Skeletal muscle cell (primary cell): ENCODE measurements around the gene MLPH.
"Not testable (repeated sequence)": the region's sequence is repeated elsewhere in the genome, so short reads cannot be mapped to it uniquely, and the experiment has no call there.

Source experiments
- DNase-seq: peaks from one replicate; pipeline ENCODE4 v3.0.0-alpha.2; 2010; ENCODE audit warnings: low read depth
- H3K4me3 ChIP-seq: 2 replicates; pipeline ENCODE4 v1.5.1; 2011; ENCODE audit warnings: low read depth, mild to moderate bottlenecking, control low read depth, low read length, moderate library complexity

The MLPH gene

GRCh38 chr2:237592425-237592980 lies 105.5 kb downstream of the MLPH start:
- no peak overlapping the region for H3K4me3 ChIP-seq
- no peak for DNase-seq

GRCh38 chr2:237593036-237593435 lies 106.0 kb downstream of the MLPH start:
- H3K4me3 ChIP-seq = no peak overlapping the region
- DNase-seq = no peak

- H3K4me3 ChIP-seq = no peak overlapping the region
- DNase-seq = no peak
Measured at GRCh38 chr2:237593596-237594320, 106.7 kb downstream of the MLPH start.

- DNase-seq = no peak
- H3K4me3 ChIP-seq = no peak overlapping the region
Measured at GRCh38 chr2:237594514-237594871, 107.4 kb downstream of the MLPH start.

GRCh38 chr2:237595829-237596519 lies 108.9 kb downstream of the MLPH start:
- not testable (repeated sequence) for H3K4me3 ChIP-seq, DNase-seq

- H3K4me3 ChIP-seq = no peak overlapping the region
Measured at GRCh38 chr2:237596520-237597195, 109.6 kb downstream of the MLPH start.

GRCh38 chr2:237597196-237598145 lies 110.4 kb downstream of the MLPH start:
- no peak overlapping the region for H3K4me3 ChIP-seq
- DNase-seq = no peak

More at GRCh38 chr2:237596520-237597195, 109.6 kb downstream of the MLPH start:
- no peak for DNase-seq

- no peak overlapping the region for H3K4me3 ChIP-seq
- DNase-seq = no peak
Measured at GRCh38 chr2:237598468-237599208, 111.6 kb downstream of the MLPH start.

GRCh38 chr2:237599465-237600110 lies 112.5 kb downstream of the MLPH start:
- H3K4me3 ChIP-seq = no peak overlapping the region
- DNase-seq = no peak

GRCh38 chr2:237600205-237600846 lies 113.3 kb downstream of the MLPH start:
- no peak overlapping the region for H3K4me3 ChIP-seq
- DNase-seq = no peak

GRCh38 chr2:237601453-237602116 lies 114.5 kb downstream of the MLPH start:
- DNase-seq = no peak

GRCh38 chr2:237602409-237602808 lies 115.4 kb downstream of the MLPH start:
- DNase-seq = no peak
- H3K4me3 ChIP-seq = no peak overlapping the region

More at GRCh38 chr2:237601453-237602116, 114.5 kb downstream of the MLPH start:
- no peak overlapping the region for H3K4me3 ChIP-seq

- DNase-seq = no peak
- H3K4me3 ChIP-seq = no peak overlapping the region
Measured at GRCh38 chr2:237603049-237603717, 116.1 kb downstream of the MLPH start.

- DNase-seq = no peak
- H3K4me3 ChIP-seq = no peak overlapping the region
Measured at GRCh38 chr2:237603718-237604362, 116.8 kb downstream of the MLPH start.

GRCh38 chr2:237604391-237604790 lies 117.3 kb downstream of the MLPH start:
- H3K4me3 ChIP-seq = no peak overlapping the region
- no peak for DNase-seq
